Loucy (cell line): Measurements from ENCODE around the gene RLF.

Source experiments
- H2AFZ ChIP-seq: fragments of 200-600 bp; sonication (generic); 2 replicates; pipeline ENCODE4 v1.6.0; 2016; ENCODE audit warnings: antibody characterized with exemption, mild to moderate bottlenecking, low read length, moderate library complexity
- H3F3A ChIP-seq: fragments of 200-600 bp; 2 replicates; pipeline ENCODE4 v1.6.0; 2016; ENCODE audit warnings: antibody characterized with exemption, low read depth, mild to moderate bottlenecking
- H3K27me3 ChIP-seq: fragments of 200-600 bp; sonication (generic); 2 replicates; pipeline ENCODE4 v1.6.1; 2014; ENCODE audit warnings: low read length, mild to moderate bottlenecking; ENCODE audit not compliant: insufficient read depth, poor library complexity, severe bottlenecking
- H3K36me3 ChIP-seq: fragments of 200-600 bp; sonication (generic); 2 replicates; pipeline ENCODE4 v1.6.1; 2016; ENCODE audit warnings: low read length; ENCODE audit not compliant: insufficient read depth
- H3K4me1 ChIP-seq: fragments of 200-600 bp; sonication (generic); 2 replicates; pipeline ENCODE4 v1.5.1; 2014; ENCODE audit warnings: low read length, mild to moderate bottlenecking; ENCODE audit not compliant: insufficient read depth, poor library complexity, severe bottlenecking
- H3K4me2 ChIP-seq: fragments of 200-600 bp; sonication (generic); 2 replicates; pipeline ENCODE4 v1.6.0; 2014; ENCODE audit warnings: antibody characterized with exemption, low read length, low read depth, mild to moderate bottlenecking; ENCODE audit not compliant: poor library complexity, severe bottlenecking
- H3K4me3 ChIP-seq: fragments of 200-600 bp; sonication (generic); 2 replicates; pipeline ENCODE4 v1.5.1; 2014; ENCODE audit warnings: low read length, mild to moderate bottlenecking, mixed read lengths; ENCODE audit not compliant: poor library complexity, severe bottlenecking
- H3K79me2 ChIP-seq: fragments of 200-600 bp; sonication (generic); 2 replicates; pipeline ENCODE4 v1.6.1; 2014; ENCODE audit warnings: low read length; ENCODE audit not compliant: insufficient read depth
- H3K9ac ChIP-seq: fragments of 200-600 bp; sonication (generic); 2 replicates; pipeline ENCODE4 v1.6.0; 2014; ENCODE audit warnings: mild to moderate bottlenecking, low read depth, low read length, moderate library complexity; ENCODE audit not compliant: poor library complexity, severe bottlenecking
- H3K9me2 ChIP-seq: fragments of 200-600 bp; sonication (generic); replicated peaks from 2 replicates; pipeline ENCODE4 v1.6.1; 2016; ENCODE audit warnings: low read depth, low read length, mixed read lengths
- H3K9me3 ChIP-seq: fragments of 200-600 bp; sonication (generic); 2 replicates; pipeline ENCODE4 v1.6.1; 2014; ENCODE audit warnings: mild to moderate bottlenecking, antibody characterized with exemption, low read length, low read depth; ENCODE audit not compliant: insufficient read depth
- H4K20me1 ChIP-seq: fragments of 200-600 bp; sonication (generic); 2 replicates; pipeline ENCODE4 v1.6.0; 2014; ENCODE audit warnings: antibody characterized with exemption, low read length, mild to moderate bottlenecking; ENCODE audit not compliant: insufficient read depth, poor library complexity, severe bottlenecking
- CTCF ChIP-seq: fragments of 200-600 bp; sonication (generic); conservative IDR thresholded peaks from 2 replicates; pipeline ENCODE4 v1.5.1; 2014; ENCODE audit warnings: mild to moderate bottlenecking, antibody characterized with exemption, low read length
- EZH2phosphoT487 ChIP-seq: fragments of 200-600 bp; IDR thresholded peaks from 2 replicates; pipeline ENCODE4 v1.6.1; 2018; ENCODE audit warnings: antibody characterized with exemption, mild to moderate bottlenecking, moderate library complexity, borderline replicate concordance

RLF gene

GRCh38 chr1:40251456-40251855 is 90.3 kb downstream of the RLF start:
- no peaks in the 10 kb centered on the region for H4K20me1 ChIP-seq
- H3F3A ChIP-seq: no peaks in the 10 kb centered on the region
- H3K27me3 ChIP-seq: no peaks in the 10 kb centered on the region
- no peak overlapping the region for H3K4me3 ChIP-seq
- H3K9ac ChIP-seq: no peak overlapping the region
- TF ChIP-seq EZH2phosphoT487 (no peak), CTCF (no peak)
- H3K36me3 ChIP-seq: no peaks in the 10 kb centered on the region
- H3K4me1 ChIP-seq: peaks cover 14% of the 10 kb centered on the region
- H3K4me2 ChIP-seq: no peak overlapping the region
- peaks cover 13% of the 10 kb centered on the region for H3K79me2 ChIP-seq
- H3K9me3 ChIP-seq: no peaks in the 10 kb centered on the region
- no peaks in the 10 kb centered on the region for H3K9me2 ChIP-seq
- 0 out of 2 replicates have a peak overlapping the region, but pooled peaks have one; percentile 37 for H2AFZ ChIP-seq

- H3K36me3 ChIP-seq: no peaks in the 10 kb centered on the region
- H3K9me3 ChIP-seq: no peaks in the 10 kb centered on the region
- H2AFZ ChIP-seq: no peak overlapping the region
- no peaks in the 10 kb centered on the region for H4K20me1 ChIP-seq
- no peak overlapping the region for H3K9ac ChIP-seq
- H3K27me3 ChIP-seq: no peaks in the 10 kb centered on the region
- H3F3A ChIP-seq: no peaks in the 10 kb centered on the region
- peaks cover 21% of the 10 kb centered on the region for H3K4me1 ChIP-seq
- TF ChIP-seq CTCF (no peak), EZH2phosphoT487 (no peak)
- H3K9me2 ChIP-seq: no peaks in the 10 kb centered on the region
- no peak overlapping the region for H3K4me3 ChIP-seq
- peaks cover 24% of the 10 kb centered on the region for H3K79me2 ChIP-seq
- no peak overlapping the region for H3K4me2 ChIP-seq
Measured at GRCh38 chr1:40252601-40253000, 91.4 kb downstream of the RLF start.

GRCh38 chr1:40255231-40255630 is 94.0 kb downstream of the RLF start:
- no peaks in the 10 kb centered on the region for H3F3A ChIP-seq
- no peak for TF ChIP-seq CTCF
- no peak for TF ChIP-seq EZH2phosphoT487

More at GRCh38 chr1:40255231-40255630, 94.0 kb downstream of the RLF start:
- peak overlapping the region; percentile 84 for H3K4me2 ChIP-seq
- peaks cover 22% of the 10 kb centered on the region for H3K4me1 ChIP-seq
- H3K36me3 ChIP-seq: no peaks in the 10 kb centered on the region
- no peaks in the 10 kb centered on the region for H3K9me3 ChIP-seq
- no peaks in the 10 kb centered on the region for H4K20me1 ChIP-seq
- no peaks in the 10 kb centered on the region for H3K27me3 ChIP-seq
- H3K4me3 ChIP-seq: no peak overlapping the region
- peaks cover 43% of the 10 kb centered on the region for H3K79me2 ChIP-seq
- no peaks in the 10 kb centered on the region for H3K9me2 ChIP-seq
- H3K9ac ChIP-seq: no peak overlapping the region
- no peak overlapping the region for H2AFZ ChIP-seq
